Osteoblast (primary cell): ENCODE results near the gene SKAP1. TPM values are rescaled to one million over a fixed set of nuclear protein-coding genes. Genes with fewer than 3 reads are reported as not detected.
"Not testable (repeated sequence)": the region's sequence is repeated elsewhere in the genome, so short reads cannot be mapped to it uniquely, and the experiment has no call there.

Experiments used
- DNase-seq: peaks from one replicate; pipeline ENCODE4 v3.0.0; 2011; ENCODE audit warnings: low spot score, mixed read lengths; ENCODE audit not compliant: insufficient read length; ENCODE audit errors: missing footprints
- H2AFZ ChIP-seq: 2 replicates; pipeline ENCODE4 v1.6.0; 2011; ENCODE audit warnings: mild to moderate bottlenecking, low read length
- H3K27ac ChIP-seq: 2 replicates; pipeline ENCODE4 v1.5.1; 2011; ENCODE audit warnings: mild to moderate bottlenecking, low read depth, low read length, moderate library complexity
- H3K27me3 ChIP-seq: 2 replicates; pipeline ENCODE4 v1.6.0; 2012; ENCODE audit warnings: mild to moderate bottlenecking, control low read depth, inconsistent platforms, low read length, moderate library complexity; ENCODE audit not compliant: insufficient read depth
- H3K36me3 ChIP-seq: 2 replicates; pipeline ENCODE4 v1.5.1; 2011; ENCODE audit warnings: mild to moderate bottlenecking, low read length, control low read depth, moderate library complexity; ENCODE audit not compliant: insufficient read depth
- H3K4me1 ChIP-seq: 2 replicates; pipeline ENCODE4 v1.5.1; 2011; ENCODE audit warnings: mild to moderate bottlenecking, low read length, control low read depth, moderate library complexity; ENCODE audit not compliant: insufficient read depth
- H3K4me2 ChIP-seq: 2 replicates; pipeline ENCODE4 v1.6.0; 2011; ENCODE audit warnings: mild to moderate bottlenecking, low read length; ENCODE audit not compliant: insufficient read depth
- H3K4me3 ChIP-seq: fragments of 200-600 bp; sonication (generic); 3 replicates; pipeline ENCODE4 v1.5.1; 2012; ENCODE audit warnings: mild to moderate bottlenecking, low read length, inconsistent platforms; ENCODE audit not compliant: insufficient read depth
- H3K79me2 ChIP-seq: 2 replicates; pipeline ENCODE4 v1.6.0; 2012; ENCODE audit warnings: mild to moderate bottlenecking, low read length, control low read depth, inconsistent platforms; ENCODE audit not compliant: insufficient read depth
- H3K9me3 ChIP-seq: 2 replicates; pipeline ENCODE4 v1.5.1; 2011; ENCODE audit warnings: low read depth, low read length, control low read depth
- H4K20me1 ChIP-seq: 2 replicates; pipeline ENCODE4 v1.6.0; 2012; ENCODE audit warnings: mild to moderate bottlenecking, low read length, control low read depth; ENCODE audit not compliant: insufficient read depth
- total RNA-seq: library from RNA; depleted of rRNA; stranded (reverse); fragments of >200 nt; gene quantifications from 2 replicates; pipeline ENCODE4 v1.2.3, GENCODE V29; 2012
- TF ChIP-seq, protein P1 (sequence below): IDR thresholded peaks from 2 replicates; pipeline ENCODE4 v1.5.1; 2011; ENCODE audit warnings: mild to moderate bottlenecking, low read depth, low read length, moderate library complexity; ENCODE audit errors: extremely low read depth

SKAP1 gene
- total RNA-seq, 1 donor, result not detected

DNA sequence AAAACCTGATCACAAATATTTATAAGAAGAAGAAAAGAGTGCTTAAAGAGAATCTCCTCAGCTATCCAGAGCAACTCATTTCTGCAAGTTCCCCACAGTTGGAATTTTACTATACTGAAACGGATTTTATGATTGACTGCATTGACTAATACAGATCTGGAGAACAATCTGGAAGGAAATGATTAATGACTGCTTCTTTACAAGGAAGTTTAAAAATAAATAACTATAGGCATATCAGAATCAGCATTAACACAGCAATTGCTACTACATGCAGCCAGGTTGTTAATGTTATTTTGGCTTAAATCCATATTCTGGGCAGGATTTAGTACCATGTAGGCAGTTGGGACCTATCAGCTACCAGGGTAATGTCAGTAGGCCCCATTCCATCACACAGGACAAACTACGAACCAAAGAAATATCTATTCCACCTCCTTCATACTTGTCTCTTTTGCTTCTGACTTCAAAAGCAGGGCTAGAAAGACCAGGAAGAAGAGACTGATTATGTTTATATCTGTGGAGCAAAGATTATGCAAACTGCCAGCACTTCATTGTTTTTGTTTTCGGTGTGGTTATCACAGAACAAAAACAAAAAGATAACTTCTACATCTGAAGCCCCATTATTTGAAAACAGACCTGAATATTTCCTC lies 3.9 kb downstream of the SKAP1 start:
- Histone ChIP-seq H3K9me3 (no peaks in the 10 kb centered on the region), H2AFZ (no peak overlapping the region), H4K20me1 (no peaks in the 10 kb centered on the region), H3K4me3 (no peak overlapping the region), H3K27ac (no peak overlapping the region), H3K4me2 (no peak overlapping the region), H3K36me3 (no peaks in the 10 kb centered on the region), H3K4me1 (no peaks in the 10 kb centered on the region), H3K79me2 (no peaks in the 10 kb centered on the region), H3K27me3 (peaks cover 43% of the 10 kb centered on the region)
- TF ChIP-seq, protein P1, sequence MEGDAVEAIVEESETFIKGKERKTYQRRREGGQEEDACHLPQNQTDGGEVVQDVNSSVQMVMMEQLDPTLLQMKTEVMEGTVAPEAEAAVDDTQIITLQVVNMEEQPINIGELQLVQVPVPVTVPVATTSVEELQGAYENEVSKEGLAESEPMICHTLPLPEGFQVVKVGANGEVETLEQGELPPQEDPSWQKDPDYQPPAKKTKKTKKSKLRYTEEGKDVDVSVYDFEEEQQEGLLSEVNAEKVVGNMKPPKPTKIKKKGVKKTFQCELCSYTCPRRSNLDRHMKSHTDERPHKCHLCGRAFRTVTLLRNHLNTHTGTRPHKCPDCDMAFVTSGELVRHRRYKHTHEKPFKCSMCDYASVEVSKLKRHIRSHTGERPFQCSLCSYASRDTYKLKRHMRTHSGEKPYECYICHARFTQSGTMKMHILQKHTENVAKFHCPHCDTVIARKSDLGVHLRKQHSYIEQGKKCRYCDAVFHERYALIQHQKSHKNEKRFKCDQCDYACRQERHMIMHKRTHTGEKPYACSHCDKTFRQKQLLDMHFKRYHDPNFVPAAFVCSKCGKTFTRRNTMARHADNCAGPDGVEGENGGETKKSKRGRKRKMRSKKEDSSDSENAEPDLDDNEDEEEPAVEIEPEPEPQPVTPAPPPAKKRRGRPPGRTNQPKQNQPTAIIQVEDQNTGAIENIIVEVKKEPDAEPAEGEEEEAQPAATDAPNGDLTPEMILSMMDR, result no peak
- no peak for DNase-seq

DNA sequence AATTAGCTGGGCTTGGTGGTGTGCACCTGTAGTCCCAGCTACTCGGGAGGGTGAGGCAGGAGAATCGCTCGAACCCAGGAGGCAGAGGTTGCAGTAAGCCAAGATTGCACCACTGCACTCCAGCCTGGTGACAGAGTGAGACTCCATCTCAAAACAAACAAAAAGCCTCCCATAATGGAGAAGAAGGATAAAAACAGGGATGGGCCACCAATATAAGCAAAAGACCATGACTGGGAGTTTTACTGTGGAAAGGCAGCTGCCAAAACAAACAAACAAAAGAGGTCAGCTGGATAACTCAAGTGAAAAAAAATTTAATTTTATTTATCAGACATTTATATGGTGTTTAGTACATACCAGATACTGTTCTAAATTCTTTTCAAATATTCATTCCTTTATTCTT lies 8.0 kb downstream of the SKAP1 start:
- not testable (repeated sequence) for H3K9me3 ChIP-seq, H3K27ac ChIP-seq, H3K36me3 ChIP-seq, H3K4me3 ChIP-seq, H2AFZ ChIP-seq, DNase-seq, H4K20me1 ChIP-seq, H3K79me2 ChIP-seq, H3K4me2 ChIP-seq, H3K4me1 ChIP-seq
- H3K27me3 ChIP-seq, result peaks cover 33% of the 10 kb centered on the region

DNA sequence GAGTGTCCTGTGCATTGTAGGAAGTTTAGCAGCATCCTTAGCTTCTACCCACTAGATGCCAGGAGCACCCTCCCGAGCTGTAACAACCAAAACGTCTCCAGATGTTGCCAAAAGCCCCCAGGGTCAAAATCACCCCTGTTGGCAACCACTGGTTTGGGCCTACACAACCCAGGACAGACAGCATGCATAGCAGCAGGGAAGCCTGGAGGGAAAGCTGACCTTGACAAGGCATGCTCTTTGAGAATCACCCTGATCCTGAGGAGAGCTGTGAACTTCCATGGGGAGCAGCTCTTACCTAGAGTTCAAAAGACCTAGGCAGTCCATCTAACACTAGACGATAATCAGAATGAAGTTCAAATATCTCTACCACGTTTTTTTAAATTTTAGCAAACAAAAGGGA lies 9.2 kb downstream of the SKAP1 start:
- Histone ChIP-seq H3K27ac (no peak overlapping the region), H3K27me3 (peaks cover 40% of the 10 kb centered on the region), H3K4me1 (no peaks in the 10 kb centered on the region), H2AFZ (no peak overlapping the region), H3K4me2 (no peak overlapping the region), H3K79me2 (no peaks in the 10 kb centered on the region), H3K9me3 (no peaks in the 10 kb centered on the region), H4K20me1 (no peaks in the 10 kb centered on the region), H3K4me3 (no peak overlapping the region), H3K36me3 (no peaks in the 10 kb centered on the region)
- DNase-seq, result no peak
- TF ChIP-seq, protein P1, result no peak

DNA sequence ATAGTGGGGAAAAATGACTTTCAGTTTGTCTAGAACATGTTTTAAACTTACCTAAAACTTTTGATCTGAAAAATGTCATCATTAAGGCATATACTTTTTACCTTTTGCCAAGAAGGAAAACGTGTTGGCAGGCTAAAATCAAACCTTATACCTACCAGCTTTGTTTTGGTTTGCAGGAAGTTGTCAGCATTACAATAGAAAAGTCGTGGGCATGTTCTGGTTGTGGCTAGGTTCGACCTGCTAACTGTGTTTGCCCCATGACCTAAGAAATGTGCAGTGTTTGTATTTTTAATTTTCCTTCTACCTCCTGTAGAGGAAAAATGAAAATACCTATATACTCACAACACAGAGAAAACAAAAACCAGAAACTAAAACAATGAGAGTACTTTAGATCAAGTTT lies 13.0 kb downstream of the SKAP1 start:
- Histone ChIP-seq H4K20me1 (no peaks in the 10 kb centered on the region), H3K79me2 (no peaks in the 10 kb centered on the region), H3K36me3 (no peaks in the 10 kb centered on the region), H3K27ac (no peak overlapping the region), H3K4me2 (no peak overlapping the region), H2AFZ (no peak overlapping the region), H3K4me3 (no peak overlapping the region), H3K9me3 (no peaks in the 10 kb centered on the region), H3K27me3 (peaks cover 60% of the 10 kb centered on the region), H3K4me1 (no peaks in the 10 kb centered on the region)
- TF ChIP-seq, protein P1, result no peak
- DNase-seq, result no peak
